ENCODE measurements around the gene UMAD1. TPM values are rescaled to one million over a fixed set of nuclear protein-coding genes. Genes with fewer than 3 reads are reported as not detected.

UMAD1 gene
- polyA plus RNA-seq, 3 donors, result 6.2 to 22.7 (median 18.6) TPM

GRCh38 chr7:7857143-7857583 lies 216.6 kb downstream of the UMAD1 start:
- no peak for TF ChIP-seq CTCF (IDR thresholded peaks at IDR 0.05)
- Mint-ChIP-seq H3K4me3 (no peak overlapping the region), H3K27ac (no peak overlapping the region), H3K27me3 (ENCODE audit: low read depth in 3 of 3) (no peaks in the 10 kb centered on the region), H3K4me1 (peaks cover 11% of the 10 kb centered on the region), H3K36me3 (peaks cover 5 to 10% of the 10 kb centered on the region in 2 donors), H3K9me3 (peaks cover 17 to 33% (median 25%) of the 10 kb centered on the region in 7 donors)
- Histone ChIP-seq H3K4me1 (ENCODE audit: control insufficient read depth in 1 of 2, insufficient read depth in 2 of 2, low read length in 2 of 2) (no peaks in the 10 kb centered on the region), H3K9me3 (replicated peaks in 1 of 2; ENCODE audit: control insufficient read depth in 1 of 2, insufficient read depth in 1 of 2, low read length in 2 of 2) (peaks cover 18 to 19% of the 10 kb centered on the region in 2 donors), H3K4me2 (replicated peaks; ENCODE audit: extremely low read depth, low read length, poor library complexity, severe bottlenecking) (no peak overlapping the region), H3K27ac (ENCODE audit: low read depth in 1 of 2, low read length in 2 of 2) (no peak overlapping the region), H3K4me3 (replicated peaks in 1 of 3; ENCODE audit: low read depth in 2 of 3, low read length in 3 of 3) (no peak overlapping the region), H3K79me2 (ENCODE audit: insufficient read depth, low read length) (no peaks in the 10 kb centered on the region), H3K27me3 (ENCODE audit: control insufficient read depth in 2 of 2, insufficient read depth in 2 of 2, low read length in 2 of 2) (no peaks in the 10 kb centered on the region), H3K36me3 (replicated peaks in 1 of 2; ENCODE audit: control insufficient read depth in 1 of 2, insufficient read depth in 2 of 2, low read length in 2 of 2) (no peaks in the 10 kb centered on the region), H4K20me1 (ENCODE audit: insufficient read depth, low read length) (no peaks in the 10 kb centered on the region), H3K9ac (ENCODE audit: insufficient read depth, low read length, poor library complexity, severe bottlenecking) (no peak overlapping the region), H2AFZ (ENCODE audit: insufficient read depth, low read depth, low read length, poor library complexity, severe bottlenecking) (no peak overlapping the region)
- DNase-seq, result no peak
- intact Hi-C loops (cut with micrococcal nuclease), result no loop called here
- no CpG with 5 or more reads among the region's 3 CpGs for WGBS (ENCODE audit: insufficient coverage)

GRCh38 chr7:7858559-7858958 lies 218.0 kb downstream of the UMAD1 start:
- intact Hi-C loops (cut with micrococcal nuclease), result no loop called here
- Histone ChIP-seq H3K36me3 (replicated peaks in 1 of 2; ENCODE audit: control insufficient read depth in 1 of 2, insufficient read depth in 2 of 2, low read length in 2 of 2) (no peaks in the 10 kb centered on the region), H3K4me1 (ENCODE audit: control insufficient read depth in 1 of 2, insufficient read depth in 2 of 2, low read length in 2 of 2) (no peaks in the 10 kb centered on the region), H3K4me3 (replicated peaks in 1 of 3; ENCODE audit: low read depth in 2 of 3, low read length in 3 of 3) (no peak overlapping the region), H3K9ac (ENCODE audit: insufficient read depth, low read length, poor library complexity, severe bottlenecking) (no peak overlapping the region), H3K9me3 (replicated peaks in 1 of 2; ENCODE audit: control insufficient read depth in 1 of 2, insufficient read depth in 1 of 2, low read length in 2 of 2) (peaks cover 18 to 19% of the 10 kb centered on the region in 2 donors), H3K27ac (ENCODE audit: low read depth in 1 of 2, low read length in 2 of 2) (no peak overlapping the region), H3K4me2 (replicated peaks; ENCODE audit: extremely low read depth, low read length, poor library complexity, severe bottlenecking) (no peak overlapping the region), H3K27me3 (ENCODE audit: control insufficient read depth in 2 of 2, insufficient read depth in 2 of 2, low read length in 2 of 2) (no peaks in the 10 kb centered on the region), H2AFZ (ENCODE audit: insufficient read depth, low read depth, low read length, poor library complexity, severe bottlenecking) (no peak overlapping the region), H3K79me2 (ENCODE audit: insufficient read depth, low read length) (no peaks in the 10 kb centered on the region), H4K20me1 (ENCODE audit: insufficient read depth, low read length) (no peaks in the 10 kb centered on the region)
- Mint-ChIP-seq H3K9me3 (peaks cover 17 to 30% (median 25%) of the 10 kb centered on the region in 7 donors), H3K27me3 (ENCODE audit: low read depth in 3 of 3) (peaks cover 0 to 2% (median 0%) of the 10 kb centered on the region in 3 donors), H3K36me3 (peaks cover 2 to 10% of the 10 kb centered on the region in 2 donors), H3K4me1 (peaks cover 11% of the 10 kb centered on the region), H3K27ac (peak overlapping the region in 1 of 7 donors; percentile 61), H3K4me3 (no peak overlapping the region)
- TF ChIP-seq CTCF (IDR thresholded peaks at IDR 0.05), result no peak
- WGBS (ENCODE audit: insufficient coverage), result no CpG with 5 or more reads among the region's 4 CpGs
- no peak for DNase-seq

Measured in CD14-positive monocyte (primary cell).